Type B pancreatic cell (in vitro differentiated cells): Measurements from ENCODE around the gene VAV1. TPM values are rescaled to one million over a fixed set of nuclear protein-coding genes. Genes with fewer than 3 reads are reported as not detected.
"Not testable (repeated sequence)": the region's sequence is repeated elsewhere in the genome, so short reads cannot be mapped to it uniquely, and the experiment has no call there.

Experiments used
- DNase-seq: peaks from one replicate; pipeline ENCODE4 v3.0.0; 2021; ENCODE audit warnings: mixed read lengths; ENCODE audit not compliant: unreplicated experiment; ENCODE audit errors: extremely low spot score
- H3K27ac Mint-ChIP-seq: 2 replicates; pipeline ENCODE4 v1.8.0; 2021; ENCODE audit warnings: mild to moderate bottlenecking, mixed read lengths
- H3K27me3 Mint-ChIP-seq: 2 replicates; pipeline ENCODE4 v1.8.0; 2021; ENCODE audit warnings: mixed read lengths
- H3K36me3 Mint-ChIP-seq: 2 replicates; pipeline ENCODE4 v1.8.0; 2021; ENCODE audit warnings: mixed read lengths
- H3K4me1 Mint-ChIP-seq: one replicate; pipeline ENCODE4 v1.8.0; 2021; ENCODE audit warnings: mixed read lengths; ENCODE audit not compliant: unreplicated experiment
- H3K4me3 Mint-ChIP-seq: 2 replicates; pipeline ENCODE4 v1.8.0; 2021; ENCODE audit warnings: mild to moderate bottlenecking, mixed read lengths
- H3K9me3 Mint-ChIP-seq: 2 replicates; pipeline ENCODE4 v1.8.0; 2021; ENCODE audit warnings: mixed read lengths
- total RNA-seq: library from RNA; stranded (reverse); gene quantifications from 2 replicates; pipeline ENCODE4 v1.2.1, GENCODE V29; 2021; ENCODE audit warnings: low replicate concordance
- TF ChIP-seq, protein P1 (sequence below): fragments of 200-600 bp; sonication (generic); conservative IDR thresholded peaks from 2 replicates; pipeline ENCODE4 v1.5.0; 2021; ENCODE audit warnings: antibody characterized with exemption, mild to moderate bottlenecking

VAV1 gene
- total RNA-seq, 1 donor from 2014 or later: not detected

DNA sequence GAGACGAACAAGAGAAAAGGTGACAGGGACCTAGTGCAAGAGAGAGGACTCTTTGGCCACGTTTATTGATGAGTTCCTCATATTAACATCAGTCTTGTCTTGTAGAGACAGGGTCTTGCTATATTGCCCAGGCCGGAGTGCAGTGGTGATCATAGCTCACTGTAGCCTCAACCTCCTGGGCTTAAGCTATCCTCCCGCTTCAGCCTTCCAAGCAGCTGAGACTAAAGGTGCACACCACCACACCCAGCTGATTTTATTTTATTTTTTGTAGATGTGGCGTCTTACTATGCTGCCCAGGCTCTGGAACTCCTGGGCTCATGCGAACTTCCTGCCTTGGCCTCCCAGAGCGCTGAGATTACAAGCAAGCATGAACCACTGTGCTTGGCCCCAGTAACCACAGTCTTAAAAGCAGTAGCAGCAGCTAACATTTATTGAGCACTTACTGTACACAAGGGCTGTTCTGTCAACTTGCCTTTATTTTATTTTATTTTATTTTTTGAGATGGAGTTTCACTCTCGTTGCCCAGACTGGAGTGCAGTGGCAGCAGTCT, 4.2 kb upstream of the VAV1 start:
- H3K9me3 Mint-ChIP-seq: no peaks in the 10 kb centered on the region
- no peaks in the 10 kb centered on the region for H3K36me3 Mint-ChIP-seq
- H3K4me3 Mint-ChIP-seq: peak overlapping the region; percentile 97
- H3K27me3 Mint-ChIP-seq: peaks cover 30% of the 10 kb centered on the region
- no peak for DNase-seq
- peaks cover 4% of the 10 kb centered on the region for H3K4me1 Mint-ChIP-seq
- TF ChIP-seq, protein P1, sequence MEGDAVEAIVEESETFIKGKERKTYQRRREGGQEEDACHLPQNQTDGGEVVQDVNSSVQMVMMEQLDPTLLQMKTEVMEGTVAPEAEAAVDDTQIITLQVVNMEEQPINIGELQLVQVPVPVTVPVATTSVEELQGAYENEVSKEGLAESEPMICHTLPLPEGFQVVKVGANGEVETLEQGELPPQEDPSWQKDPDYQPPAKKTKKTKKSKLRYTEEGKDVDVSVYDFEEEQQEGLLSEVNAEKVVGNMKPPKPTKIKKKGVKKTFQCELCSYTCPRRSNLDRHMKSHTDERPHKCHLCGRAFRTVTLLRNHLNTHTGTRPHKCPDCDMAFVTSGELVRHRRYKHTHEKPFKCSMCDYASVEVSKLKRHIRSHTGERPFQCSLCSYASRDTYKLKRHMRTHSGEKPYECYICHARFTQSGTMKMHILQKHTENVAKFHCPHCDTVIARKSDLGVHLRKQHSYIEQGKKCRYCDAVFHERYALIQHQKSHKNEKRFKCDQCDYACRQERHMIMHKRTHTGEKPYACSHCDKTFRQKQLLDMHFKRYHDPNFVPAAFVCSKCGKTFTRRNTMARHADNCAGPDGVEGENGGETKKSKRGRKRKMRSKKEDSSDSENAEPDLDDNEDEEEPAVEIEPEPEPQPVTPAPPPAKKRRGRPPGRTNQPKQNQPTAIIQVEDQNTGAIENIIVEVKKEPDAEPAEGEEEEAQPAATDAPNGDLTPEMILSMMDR: no peak
- H3K27ac Mint-ChIP-seq: peak overlapping the region; percentile 100

DNA sequence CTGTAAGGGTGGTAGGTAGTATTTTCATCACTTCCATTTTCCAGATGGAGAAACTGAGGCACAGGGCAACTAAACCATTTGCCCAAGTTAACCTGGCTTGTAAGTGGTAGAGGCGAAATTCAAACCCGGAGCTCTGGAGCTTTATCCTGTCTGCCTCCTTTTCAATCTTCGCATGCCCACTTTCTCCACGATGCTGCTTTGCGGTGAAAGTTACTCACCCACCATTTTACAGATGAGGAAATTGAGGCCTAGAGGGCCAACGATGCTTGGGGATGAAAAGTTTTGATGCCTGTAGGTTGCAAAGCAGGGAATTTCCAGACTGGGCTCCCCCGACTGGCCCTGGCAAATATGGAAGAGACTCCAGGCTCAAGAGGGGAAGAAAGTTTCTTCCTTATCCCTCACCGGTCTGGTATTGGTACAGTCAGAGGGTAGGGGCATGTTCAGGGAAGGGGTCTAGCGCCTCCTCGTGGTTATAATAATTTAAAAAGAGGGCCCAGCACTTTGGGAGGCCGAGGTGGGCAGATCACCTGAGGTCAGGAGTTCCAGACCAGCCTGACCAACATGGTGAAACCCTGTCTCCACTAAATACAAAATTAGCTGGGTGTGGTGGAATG, 3.4 kb upstream of the VAV1 start:
- Mint-ChIP-seq H3K4me1 (peaks cover 4% of the 10 kb centered on the region), H3K36me3 (no peaks in the 10 kb centered on the region), H3K27ac (no peak overlapping the region), H3K4me3 (no peak overlapping the region), H3K9me3 (no peaks in the 10 kb centered on the region), H3K27me3 (peaks cover 30% of the 10 kb centered on the region)
- no peak for DNase-seq
- TF ChIP-seq, protein P1: peak; percentile 61

DNA sequence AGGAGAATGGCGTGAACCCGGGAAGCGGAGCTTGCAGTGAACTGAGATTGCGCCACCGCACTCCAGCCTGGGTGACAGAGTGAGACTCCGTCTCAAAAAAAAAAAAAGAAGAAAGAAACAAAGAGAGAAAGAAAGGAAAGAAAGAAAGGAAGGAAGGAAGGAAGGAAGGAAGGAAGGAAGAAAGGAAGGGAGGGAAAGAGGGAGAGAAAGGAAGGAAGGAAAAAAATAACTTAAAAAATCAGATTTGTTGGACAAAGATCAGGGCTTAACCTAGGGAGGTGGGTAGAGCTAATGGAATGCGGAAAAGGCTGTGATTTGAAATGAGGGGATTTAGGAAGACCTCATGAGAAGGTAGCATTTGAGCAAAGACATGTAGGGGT, 870 bp upstream of the VAV1 start:
- not testable (repeated sequence) for H3K9me3 Mint-ChIP-seq, H3K4me1 Mint-ChIP-seq, H3K27ac Mint-ChIP-seq, H3K36me3 Mint-ChIP-seq, H3K4me3 Mint-ChIP-seq, DNase-seq
- peaks cover 18% of the 10 kb centered on the region for H3K27me3 Mint-ChIP-seq

DNA sequence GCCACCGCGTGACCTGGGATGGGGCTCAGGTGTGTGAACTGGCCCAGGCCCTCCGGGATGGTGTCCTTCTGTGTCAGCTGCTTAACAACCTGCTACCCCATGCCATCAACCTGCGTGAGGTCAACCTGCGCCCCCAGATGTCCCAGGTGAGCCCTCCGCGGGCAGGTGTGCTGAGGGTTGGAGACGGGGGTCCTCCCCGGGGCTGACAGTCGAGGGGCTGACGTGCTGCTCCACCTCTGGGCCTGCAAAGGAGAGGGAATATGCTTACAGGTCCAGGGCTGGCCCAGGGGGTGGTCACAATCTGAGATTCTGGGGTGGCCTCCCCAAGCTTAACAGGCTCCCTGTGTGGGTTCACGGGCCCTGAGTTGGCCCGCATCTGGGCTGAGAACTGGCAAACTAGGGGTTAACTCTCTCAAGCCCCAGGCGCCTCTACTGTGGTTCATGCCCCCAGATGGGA, 386 bp downstream of the VAV1 start:
- Mint-ChIP-seq H3K27me3 (peaks cover 11% of the 10 kb centered on the region), H3K36me3 (no peaks in the 10 kb centered on the region), H3K4me3 (no peak overlapping the region), H3K9me3 (no peaks in the 10 kb centered on the region), H3K4me1 (no peaks in the 10 kb centered on the region), H3K27ac (no peak overlapping the region)
- TF ChIP-seq, protein P1: no peak
- no peak for DNase-seq

DNA sequence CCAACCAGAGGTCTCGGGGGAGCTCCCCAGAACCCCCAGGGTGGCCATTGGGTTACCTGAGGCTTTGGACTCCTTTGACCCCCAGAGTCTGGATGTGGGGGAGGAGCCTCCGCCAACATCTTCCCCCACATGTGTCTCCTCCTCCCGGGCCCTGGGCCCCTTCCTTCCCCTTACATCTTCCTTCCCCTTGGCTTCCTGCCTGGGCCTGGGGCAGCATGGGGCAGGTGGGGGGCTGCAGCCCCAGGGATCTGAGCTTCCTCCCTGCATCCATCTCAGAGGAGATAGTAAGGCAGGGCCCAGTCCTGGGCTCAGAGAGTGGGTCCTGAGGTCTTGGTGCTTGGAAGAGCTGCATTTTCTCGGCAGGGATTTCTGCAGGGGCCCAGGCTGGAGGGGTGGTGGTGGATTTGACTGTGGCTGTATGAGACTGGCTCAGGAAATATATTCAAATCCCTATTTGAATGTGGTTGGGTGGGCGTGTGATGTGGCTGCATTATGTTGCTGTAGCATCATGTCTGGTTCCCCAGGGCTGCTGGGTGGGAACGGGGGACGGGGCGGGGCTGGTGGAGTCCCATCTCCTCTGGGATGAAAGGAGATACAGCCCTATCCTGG, 919 bp downstream of the VAV1 start:
- Mint-ChIP-seq H3K27me3 (peaks cover 7% of the 10 kb centered on the region), H3K27ac (no peak overlapping the region), H3K9me3 (no peaks in the 10 kb centered on the region), H3K4me1 (no peaks in the 10 kb centered on the region), H3K36me3 (no peaks in the 10 kb centered on the region), H3K4me3 (no peak overlapping the region)
- no peak for DNase-seq
- TF ChIP-seq, protein P1: no peak
